Measurements from ENCODE around the gene BOD1L2.

BOD1L2 gene

DNA sequence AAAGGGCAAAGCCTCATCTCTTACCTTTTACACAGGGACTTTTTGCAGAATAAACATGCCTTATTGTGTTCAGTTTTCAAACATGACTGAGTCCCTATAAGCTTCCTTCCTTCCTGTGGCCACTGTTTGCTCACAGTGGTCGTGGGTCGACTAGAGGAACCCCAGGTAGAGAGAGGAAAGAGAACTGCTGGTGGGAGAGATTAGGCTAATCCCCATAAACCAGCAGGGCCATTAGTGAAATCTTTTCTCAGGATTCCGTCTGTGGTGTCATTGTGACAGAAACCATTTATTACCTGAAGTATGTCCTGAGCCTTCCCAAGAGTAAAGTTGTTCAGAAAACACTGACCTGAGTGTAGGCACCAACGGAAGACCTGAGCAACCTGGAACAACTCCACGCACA is 21.3 kb upstream of the BOD1L2 start:
- no peak for ATAC-seq
- TF ChIP-seq ARNTL (CRISPR knock-in tag; IDR thresholded peaks at IDR 0.05; ENCODE audit: borderline replicate concordance, low read depth) = no peak
- no peak for TF ChIP-seq CSDC2 (CRISPR knock-in tag; IDR thresholded peaks at IDR 0.05)
- TF ChIP-seq TOX (CRISPR knock-in tag; IDR thresholded peaks at IDR 0.05; ENCODE audit: borderline replicate concordance) = no peak
- TF ChIP-seq, protein P1, sequence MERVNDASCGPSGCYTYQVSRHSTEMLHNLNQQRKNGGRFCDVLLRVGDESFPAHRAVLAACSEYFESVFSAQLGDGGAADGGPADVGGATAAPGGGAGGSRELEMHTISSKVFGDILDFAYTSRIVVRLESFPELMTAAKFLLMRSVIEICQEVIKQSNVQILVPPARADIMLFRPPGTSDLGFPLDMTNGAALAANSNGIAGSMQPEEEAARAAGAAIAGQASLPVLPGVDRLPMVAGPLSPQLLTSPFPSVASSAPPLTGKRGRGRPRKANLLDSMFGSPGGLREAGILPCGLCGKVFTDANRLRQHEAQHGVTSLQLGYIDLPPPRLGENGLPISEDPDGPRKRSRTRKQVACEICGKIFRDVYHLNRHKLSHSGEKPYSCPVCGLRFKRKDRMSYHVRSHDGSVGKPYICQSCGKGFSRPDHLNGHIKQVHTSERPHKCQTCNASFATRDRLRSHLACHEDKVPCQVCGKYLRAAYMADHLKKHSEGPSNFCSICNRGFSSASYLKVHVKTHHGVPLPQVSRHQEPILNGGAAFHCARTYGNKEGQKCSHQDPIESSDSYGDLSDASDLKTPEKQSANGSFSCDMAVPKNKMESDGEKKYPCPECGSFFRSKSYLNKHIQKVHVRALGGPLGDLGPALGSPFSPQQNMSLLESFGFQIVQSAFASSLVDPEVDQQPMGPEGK (CRISPR knock-in tag; IDR thresholded peaks at IDR 0.05; ENCODE audit: borderline replicate concordance) = no peak

DNA sequence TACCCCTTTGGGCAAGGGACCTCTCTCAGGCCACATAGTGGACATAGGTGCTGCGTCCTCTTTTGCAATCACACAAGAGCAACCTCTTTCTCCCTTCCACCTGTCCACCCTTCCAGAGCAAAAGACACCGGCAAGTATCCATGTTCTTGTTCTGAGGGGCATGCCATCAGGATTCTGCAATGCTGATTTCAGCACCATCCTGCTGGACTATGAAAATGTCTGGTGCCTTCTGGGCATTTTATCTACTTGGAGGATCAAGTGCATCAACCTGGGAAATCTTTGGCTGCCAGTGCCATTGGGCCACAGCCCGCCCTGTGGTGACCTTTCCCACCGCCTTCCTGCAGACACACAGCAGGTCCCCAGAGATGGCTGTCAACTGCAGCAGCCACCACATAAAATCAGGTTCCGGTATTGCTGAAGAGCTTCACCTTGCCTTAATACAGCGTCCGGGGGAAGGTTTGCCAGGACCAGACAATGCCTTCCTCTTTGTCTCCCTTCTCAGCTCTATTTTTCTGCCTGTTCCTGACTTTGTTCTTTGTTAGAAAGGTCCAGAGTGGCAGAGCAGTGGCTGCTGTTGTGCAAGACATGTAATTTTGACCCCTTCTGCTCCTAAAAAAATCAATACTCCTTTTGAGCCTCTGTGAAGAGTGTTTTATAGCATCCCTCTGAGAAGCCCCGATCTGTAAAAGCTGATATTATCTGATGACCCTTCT is 18.5 kb upstream of the BOD1L2 start:
- ATAC-seq = no peak

DNA sequence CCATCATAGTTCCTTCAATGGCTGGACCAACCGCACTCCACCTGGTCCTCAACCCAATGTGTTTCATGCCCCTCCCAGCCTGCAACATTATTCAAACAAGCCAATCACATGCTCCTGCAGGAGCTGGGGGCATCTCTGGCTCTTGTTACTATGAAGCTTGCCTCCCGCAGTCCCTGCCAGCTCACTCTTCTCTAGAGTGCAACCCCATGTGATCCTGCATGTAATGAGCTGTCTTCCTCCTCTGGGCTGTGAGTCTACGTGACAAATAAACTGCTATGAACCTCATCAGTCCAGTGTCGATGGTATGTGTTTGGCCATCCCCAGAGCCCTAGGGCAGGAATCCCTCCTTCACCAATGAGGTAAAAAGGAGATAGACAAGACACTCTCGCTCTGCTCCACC is 15.8 kb upstream of the BOD1L2 start:
- no peak for ATAC-seq
- TF ChIP-seq ZFP3 (CRISPR knock-in tag; IDR thresholded peaks at IDR 0.05) (no peak), ZC3H10 (CRISPR knock-in tag; IDR thresholded peaks at IDR 0.05) (no peak), GLIS3 (CRISPR knock-in tag; IDR thresholded peaks at IDR 0.05) (no peak), ISL1 (CRISPR knock-in tag; IDR thresholded peaks at IDR 0.05) (no peak), ARNTL (CRISPR knock-in tag; IDR thresholded peaks at IDR 0.05; ENCODE audit: borderline replicate concordance, low read depth) (no peak), RARB (CRISPR knock-in tag; IDR thresholded peaks at IDR 0.05) (no peak), CSDC2 (CRISPR knock-in tag; IDR thresholded peaks at IDR 0.05) (no peak), ESRRG (CRISPR knock-in tag; IDR thresholded peaks at IDR 0.05) (no peak), PPARA (CRISPR knock-in tag; IDR thresholded peaks at IDR 0.05; ENCODE audit: borderline replicate concordance) (no peak), ZNF565 (CRISPR knock-in tag; conservative IDR thresholded peaks at IDR 0.05; ENCODE audit: low read depth) (no peak), OSR1 (CRISPR knock-in tag; IDR thresholded peaks at IDR 0.05) (no peak), ZNF70 (CRISPR knock-in tag; IDR thresholded peaks at IDR 0.05) (no peak)
- TF ChIP-seq, protein P2, sequence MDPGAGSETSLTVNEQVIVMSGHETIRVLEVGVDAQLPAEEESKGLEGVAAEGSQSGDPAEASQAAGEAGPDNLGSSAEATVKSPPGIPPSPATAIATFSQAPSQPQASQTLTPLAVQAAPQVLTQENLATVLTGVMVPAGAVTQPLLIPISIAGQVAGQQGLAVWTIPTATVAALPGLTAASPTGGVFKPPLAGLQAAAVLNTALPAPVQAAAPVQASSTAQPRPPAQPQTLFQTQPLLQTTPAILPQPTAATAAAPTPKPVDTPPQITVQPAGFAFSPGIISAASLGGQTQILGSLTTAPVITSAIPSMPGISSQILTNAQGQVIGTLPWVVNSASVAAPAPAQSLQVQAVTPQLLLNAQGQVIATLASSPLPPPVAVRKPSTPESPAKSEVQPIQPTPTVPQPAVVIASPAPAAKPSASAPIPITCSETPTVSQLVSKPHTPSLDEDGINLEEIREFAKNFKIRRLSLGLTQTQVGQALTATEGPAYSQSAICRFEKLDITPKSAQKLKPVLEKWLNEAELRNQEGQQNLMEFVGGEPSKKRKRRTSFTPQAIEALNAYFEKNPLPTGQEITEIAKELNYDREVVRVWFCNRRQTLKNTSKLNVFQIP (CRISPR knock-in tag; IDR thresholded peaks at IDR 0.05; ENCODE audit: borderline replicate concordance, low read depth) = no peak
- TF ChIP-seq, protein P3, sequence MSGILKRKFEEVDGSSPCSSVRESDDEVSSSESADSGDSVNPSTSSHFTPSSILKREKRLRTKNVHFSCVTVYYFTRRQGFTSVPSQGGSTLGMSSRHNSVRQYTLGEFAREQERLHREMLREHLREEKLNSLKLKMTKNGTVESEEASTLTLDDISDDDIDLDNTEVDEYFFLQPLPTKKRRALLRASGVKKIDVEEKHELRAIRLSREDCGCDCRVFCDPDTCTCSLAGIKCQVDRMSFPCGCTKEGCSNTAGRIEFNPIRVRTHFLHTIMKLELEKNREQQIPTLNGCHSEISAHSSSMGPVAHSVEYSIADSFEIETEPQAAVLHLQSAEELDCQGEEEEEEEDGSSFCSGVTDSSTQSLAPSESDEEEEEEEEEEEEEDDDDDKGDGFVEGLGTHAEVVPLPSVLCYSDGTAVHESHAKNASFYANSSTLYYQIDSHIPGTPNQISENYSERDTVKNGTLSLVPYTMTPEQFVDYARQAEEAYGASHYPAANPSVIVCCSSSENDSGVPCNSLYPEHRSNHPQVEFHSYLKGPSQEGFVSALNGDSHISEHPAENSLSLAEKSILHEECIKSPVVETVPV (CRISPR knock-in tag; IDR thresholded peaks at IDR 0.05) = no peak

More for the DNA sequence above, 18.5 kb upstream of the BOD1L2 start:
- TF ChIP-seq BACH2 (CRISPR knock-in tag; IDR thresholded peaks at IDR 0.05; ENCODE audit: borderline replicate concordance) (no peak), OSR1 (CRISPR knock-in tag; IDR thresholded peaks at IDR 0.05) (no peak), TCF4 (CRISPR knock-in tag; IDR thresholded peaks at IDR 0.05; ENCODE audit: borderline replicate concordance) (no peak), TOX (CRISPR knock-in tag; IDR thresholded peaks at IDR 0.05; ENCODE audit: borderline replicate concordance) (no peak), ISL1 (CRISPR knock-in tag; IDR thresholded peaks at IDR 0.05) (no peak), ESRRG (CRISPR knock-in tag; IDR thresholded peaks at IDR 0.05) (no peak), ZFP3 (CRISPR knock-in tag; IDR thresholded peaks at IDR 0.05) (no peak), ZNF565 (CRISPR knock-in tag; conservative IDR thresholded peaks at IDR 0.05; ENCODE audit: low read depth) (no peak), ZNF8 (CRISPR knock-in tag; IDR thresholded peaks at IDR 0.05) (no peak), CSDC2 (CRISPR knock-in tag; IDR thresholded peaks at IDR 0.05) (no peak)
- TF ChIP-seq, protein P3 (CRISPR knock-in tag; IDR thresholded peaks at IDR 0.05) = no peak
- TF ChIP-seq, protein P1 (CRISPR knock-in tag; IDR thresholded peaks at IDR 0.05; ENCODE audit: borderline replicate concordance) = no peak
- TF ChIP-seq, protein P4, sequence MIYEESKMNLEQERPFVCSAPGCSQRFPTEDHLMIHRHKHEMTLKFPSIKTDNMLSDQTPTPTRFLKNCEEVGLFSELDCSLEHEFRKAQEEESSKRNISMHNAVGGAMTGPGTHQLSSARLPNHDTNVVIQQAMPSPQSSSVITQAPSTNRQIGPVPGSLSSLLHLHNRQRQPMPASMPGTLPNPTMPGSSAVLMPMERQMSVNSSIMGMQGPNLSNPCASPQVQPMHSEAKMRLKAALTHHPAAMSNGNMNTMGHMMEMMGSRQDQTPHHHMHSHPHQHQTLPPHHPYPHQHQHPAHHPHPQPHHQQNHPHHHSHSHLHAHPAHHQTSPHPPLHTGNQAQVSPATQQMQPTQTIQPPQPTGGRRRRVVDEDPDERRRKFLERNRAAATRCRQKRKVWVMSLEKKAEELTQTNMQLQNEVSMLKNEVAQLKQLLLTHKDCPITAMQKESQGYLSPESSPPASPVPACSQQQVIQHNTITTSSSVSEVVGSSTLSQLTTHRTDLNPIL (CRISPR knock-in tag; IDR thresholded peaks at IDR 0.05; ENCODE audit: low read depth) = no peak
- TF ChIP-seq, protein P5, sequence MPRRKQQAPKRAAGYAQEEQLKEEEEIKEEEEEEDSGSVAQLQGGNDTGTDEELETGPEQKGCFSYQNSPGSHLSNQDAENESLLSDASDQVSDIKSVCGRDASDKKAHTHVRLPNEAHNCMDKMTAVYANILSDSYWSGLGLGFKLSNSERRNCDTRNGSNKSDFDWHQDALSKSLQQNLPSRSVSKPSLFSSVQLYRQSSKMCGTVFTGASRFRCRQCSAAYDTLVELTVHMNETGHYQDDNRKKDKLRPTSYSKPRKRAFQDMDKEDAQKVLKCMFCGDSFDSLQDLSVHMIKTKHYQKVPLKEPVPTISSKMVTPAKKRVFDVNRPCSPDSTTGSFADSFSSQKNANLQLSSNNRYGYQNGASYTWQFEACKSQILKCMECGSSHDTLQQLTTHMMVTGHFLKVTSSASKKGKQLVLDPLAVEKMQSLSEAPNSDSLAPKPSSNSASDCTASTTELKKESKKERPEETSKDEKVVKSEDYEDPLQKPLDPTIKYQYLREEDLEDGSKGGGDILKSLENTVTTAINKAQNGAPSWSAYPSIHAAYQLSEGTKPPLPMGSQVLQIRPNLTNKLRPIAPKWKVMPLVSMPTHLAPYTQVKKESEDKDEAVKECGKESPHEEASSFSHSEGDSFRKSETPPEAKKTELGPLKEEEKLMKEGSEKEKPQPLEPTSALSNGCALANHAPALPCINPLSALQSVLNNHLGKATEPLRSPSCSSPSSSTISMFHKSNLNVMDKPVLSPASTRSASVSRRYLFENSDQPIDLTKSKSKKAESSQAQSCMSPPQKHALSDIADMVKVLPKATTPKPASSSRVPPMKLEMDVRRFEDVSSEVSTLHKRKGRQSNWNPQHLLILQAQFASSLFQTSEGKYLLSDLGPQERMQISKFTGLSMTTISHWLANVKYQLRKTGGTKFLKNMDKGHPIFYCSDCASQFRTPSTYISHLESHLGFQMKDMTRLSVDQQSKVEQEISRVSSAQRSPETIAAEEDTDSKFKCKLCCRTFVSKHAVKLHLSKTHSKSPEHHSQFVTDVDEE (CRISPR knock-in tag; IDR thresholded peaks at IDR 0.05) = no peak
